ENCODE data around the gene PFDN2. TPM values are rescaled to one million over a fixed set of nuclear protein-coding genes. Genes with fewer than 3 reads are reported as not detected.

PFDN2 gene
- total and polyA plus RNA-seq, 2 donors (not counting 3 experiments of a cell fraction or from before 2014, with no cell fraction given): 104 to 157 TPM

DNA sequence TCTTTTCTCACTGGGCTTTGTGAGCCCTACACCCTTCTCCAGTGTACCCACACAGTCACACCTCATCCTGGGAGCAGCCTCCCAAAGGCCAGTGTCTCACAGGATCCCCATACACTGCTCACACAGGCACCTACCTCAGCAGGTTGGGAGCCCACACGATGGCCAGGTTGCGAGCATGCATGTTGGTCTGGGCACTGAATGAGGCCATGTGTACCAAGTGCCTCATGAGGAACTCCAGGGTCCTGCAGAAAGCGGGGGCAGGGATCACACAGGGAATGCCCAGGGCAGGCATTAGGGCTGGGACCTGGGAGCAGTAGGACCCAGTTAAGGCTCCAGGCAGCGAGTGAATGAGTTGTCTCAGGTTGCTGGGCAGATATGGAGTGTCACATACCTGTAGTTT lies 63.6 kb downstream of the PFDN2 start:
- Histone ChIP-seq H4K20me1 (replicated peaks; ENCODE audit: control insufficient read depth, extremely low read depth, insufficient read depth, low read length) (no peaks in the 10 kb centered on the region), H3K4me2 (ENCODE audit: insufficient read depth, low read length) (no peak overlapping the region), H3K27ac (ENCODE audit: insufficient read depth, low read depth, low read length) (no peak overlapping the region), H3K79me2 (ENCODE audit: control insufficient read depth, insufficient read depth, low read length) (no peaks in the 10 kb centered on the region), H3K4me3 (replicated peaks in 1 of 3; ENCODE audit: insufficient read depth in 1 of 3, low read depth in 1 of 3, low read length in 3 of 3) (no peak overlapping the region), H3K9me3 (replicated peaks; ENCODE audit: control insufficient read depth, insufficient read depth, low read length) (no peaks in the 10 kb centered on the region), H2AFZ (ENCODE audit: low read depth, low read length) (no peak overlapping the region), H3K9me1 (replicated peaks; ENCODE audit: control insufficient read depth, extremely low read depth, insufficient read depth, low read length) (no peaks in the 10 kb centered on the region), H3K27me3 (ENCODE audit: control insufficient read depth in 2 of 2, insufficient read depth in 2 of 2, low read length in 2 of 2) (no peaks in the 10 kb centered on the region), H3K36me3 (ENCODE audit: control insufficient read depth in 2 of 2, extremely low read depth in 1 of 2, insufficient read depth in 2 of 2, low read length in 2 of 2) (no peaks in the 10 kb centered on the region), H3K4me1 (ENCODE audit: control insufficient read depth, extremely low read depth, insufficient read depth, low read length) (no peaks in the 10 kb centered on the region), H3K9ac (replicated peaks; ENCODE audit: extremely low read depth, insufficient read depth, low read length) (no peak overlapping the region)
- ChIA-PET POLR2A (no interaction called here), CTCF (interaction anchor here (0.9 to 2.3 kb wide), 4 partner anchors 9 to 64 kb away, joined by 3 to 11 read pairs (median 6); no protein-coding TSS in a partner anchor)
- DNase-seq (ENCODE audit: low read depth, low spot score) (no peak), FAIRE-seq (no peak)
- TF ChIP-seq JUN (IDR thresholded peaks at IDR 0.05; ENCODE audit: borderline replicate concordance, insufficient read depth, insufficient read length, low read depth) (no peak), FOS (IDR thresholded peaks at IDR 0.05; ENCODE audit: borderline replicate concordance, insufficient read depth, low read length) (no peak), POLR2AphosphoS5 (IDR thresholded peaks at IDR 0.05; ENCODE audit: insufficient read depth, low read depth, low read length) (no peak), CTCF (IDR thresholded peaks at IDR 0.05; ENCODE audit: extremely low read depth in 1 of 2, insufficient read depth in 1 of 2, low read depth in 1 of 2, low read length in 2 of 2) (no peak), MYC (IDR thresholded peaks at IDR 0.05; ENCODE audit: low read depth, low read length) (no peak), POLR2A (IDR thresholded peaks at IDR 0.05; ENCODE audit: low read depth, low read length) (no peak), GATA2 (IDR thresholded peaks at IDR 0.05; ENCODE audit: insufficient read depth, insufficient read length, low read depth, low read length) (no peak), EZH2 (IDR thresholded peaks at IDR 0.05; ENCODE audit: borderline replicate concordance, low read depth, low read length, severe bottlenecking) (no peak)
- TF ChIP-seq, protein P1, sequence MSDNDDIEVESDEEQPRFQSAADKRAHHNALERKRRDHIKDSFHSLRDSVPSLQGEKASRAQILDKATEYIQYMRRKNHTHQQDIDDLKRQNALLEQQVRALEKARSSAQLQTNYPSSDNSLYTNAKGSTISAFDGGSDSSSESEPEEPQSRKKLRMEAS (IDR thresholded peaks at IDR 0.05; ENCODE audit: insufficient read depth, insufficient read length): no peak
- dilution Hi-C loops (cut with MboI; ENCODE audit: extremely low pct_ligation_motif_present, low sequenced_read_pairs) (no loop called here), intact Hi-C loops (cut with micrococcal nuclease) (loop anchor here (10.0 kb wide), 1 partner anchor 729 kb away; no protein-coding TSS in a partner anchor)
- BruUV-seq (replicated peaks): no TSS peak
